HL-60 (cell line): Measurements from ENCODE around the gene CLIC4.
A peak's percentile ranks its signal among the peaks of the same experiment; 100 is the strongest.

ENCODE experiments used
- DNase-seq, 2 experiments: peaks; one replicate each; pipeline ENCODE4 v3.0.0-alpha.2; 2010 to 2020; ENCODE audit warnings: low read depth in 1 of 2, low spot score in 1 of 2
- H3K27ac ChIP-seq: fragments of 250-450 bp; sonication (Bioruptor Pico); replicated peaks from 2 replicates; pipeline ENCODE4 v1.5.1; 2020; ENCODE audit warnings: mild to moderate bottlenecking, moderate library complexity
- H3K27me3 ChIP-seq: fragments of 250-450 bp; sonication (Bioruptor Pico); 2 replicates; pipeline ENCODE4 v1.5.1; 2021; ENCODE audit warnings: mild to moderate bottlenecking, moderate library complexity; ENCODE audit not compliant: insufficient read depth, poor library complexity, severe bottlenecking
- H3K4me3 ChIP-seq: replicated peaks from 2 replicates; pipeline ENCODE4 v1.5.1; 2011; ENCODE audit warnings: mild to moderate bottlenecking, control low read depth, low read length; ENCODE audit not compliant: insufficient read depth
- CTCF ChIP-seq: IDR thresholded peaks from one replicate; pipeline ENCODE4 v1.5.1; 2011; ENCODE audit warnings: low read length, control low read depth, inconsistent platforms; ENCODE audit not compliant: insufficient read depth
- GABPA ChIP-seq: IDR thresholded peaks from 2 replicates; pipeline ENCODE4 v1.6.1; 2012; ENCODE audit warnings: low read depth
- POLR2AphosphoS5 ChIP-seq: IDR thresholded peaks from 2 replicates; pipeline ENCODE4 v1.6.1; 2012; ENCODE audit warnings: low read depth
- REST ChIP-seq: IDR thresholded peaks from 2 replicates; pipeline ENCODE4 v1.6.1; 2012; ENCODE audit warnings: low read depth; ENCODE audit not compliant: insufficient replicate concordance
- SPI1 ChIP-seq: IDR thresholded peaks from 2 replicates; pipeline ENCODE4 v1.6.1; 2012; ENCODE audit warnings: low read depth, mild to moderate bottlenecking, borderline replicate concordance

CLIC4 gene

GRCh38 chr1:24764439-24764838, 19.2 kb downstream of the CLIC4 start:
- DNase-seq: no peak
- no peak overlapping the region for H3K27ac ChIP-seq
- no peak overlapping the region for H3K4me3 ChIP-seq

GRCh38 chr1:24764848-24765247, 19.6 kb downstream of the CLIC4 start:
- no peak for TF ChIP-seq SPI1
- TF ChIP-seq CTCF: no peak
- TF ChIP-seq GABPA: no peak
- no peak for TF ChIP-seq POLR2AphosphoS5
- TF ChIP-seq REST: no peak
- peak overlapping the region; percentile 29 for H3K27ac ChIP-seq

More at GRCh38 chr1:24764439-24764838, 19.2 kb downstream of the CLIC4 start:
- H3K27me3 ChIP-seq: no peaks in the 10 kb centered on the region
- TF ChIP-seq SPI1 (no peak), POLR2AphosphoS5 (no peak), CTCF (no peak), GABPA (no peak), REST (no peak)

GRCh38 chr1:24765308-24765988, 20.2 kb downstream of the CLIC4 start:
- no peak for DNase-seq
- H3K27me3 ChIP-seq: no peaks in the 10 kb centered on the region
- H3K4me3 ChIP-seq: no peak overlapping the region
- peak overlapping the region; percentile 29 for H3K27ac ChIP-seq
- no peak for TF ChIP-seq POLR2AphosphoS5
- no peak for TF ChIP-seq REST
- no peak for TF ChIP-seq GABPA
- no peak for TF ChIP-seq SPI1
- no peak for TF ChIP-seq CTCF

More at GRCh38 chr1:24764848-24765247, 19.6 kb downstream of the CLIC4 start:
- Histone ChIP-seq H3K27me3 (no peaks in the 10 kb centered on the region), H3K4me3 (no peak overlapping the region)
- DNase-seq: no peak
